MG63 (cell line): Measurements from ENCODE around the gene UQCC5. TPM values are rescaled to one million over a fixed set of nuclear protein-coding genes. Genes with fewer than 3 reads are reported as not detected.

ENCODE experiments used
- DNase-seq: peaks from one replicate; pipeline ENCODE4 v3.0.0-alpha.2; 2020
- H3K27me3 ChIP-seq: fragments of 250-450 bp; sonication (Bioruptor Pico); 2 replicates; pipeline ENCODE4 v1.5.1; 2020; ENCODE audit warnings: mild to moderate bottlenecking, moderate library complexity
- H3K36me3 ChIP-seq: fragments of 250-450 bp; sonication (Bioruptor Pico); 2 replicates; pipeline ENCODE4 v1.5.1; 2020; ENCODE audit warnings: mild to moderate bottlenecking, moderate library complexity
- H3K4me3 ChIP-seq: fragments of 250-450 bp; sonication (Bioruptor Pico); 2 replicates; pipeline ENCODE4 v1.5.1; 2020; ENCODE audit warnings: mild to moderate bottlenecking, moderate library complexity
- H3K9me3 ChIP-seq: fragments of 250-450 bp; sonication (Bioruptor Pico); 2 replicates; pipeline ENCODE4 v1.5.1; 2020; ENCODE audit warnings: mild to moderate bottlenecking, moderate library complexity
- total RNA-seq: library from RNA; depleted of rRNA; stranded (reverse); fragments of >200 nt; shearing (Covaris generic); gene quantifications from 2 replicates; pipeline ENCODE4 v1.2.3, GENCODE V29; 2014; ENCODE audit warnings: low replicate concordance; rRNA removed

UQCC5 gene
- total RNA-seq, 1 experiment from 2014 or later: 0.20 TPM

- no peaks in the 10 kb centered on the region for H3K9me3 ChIP-seq
- no peak for DNase-seq
- no peak overlapping the region for H3K4me3 ChIP-seq
- H3K27me3 ChIP-seq: no peaks in the 10 kb centered on the region
- H3K36me3 ChIP-seq: no peaks in the 10 kb centered on the region
Measured at GRCh38 chr3:52568069-52568468, 31.7 kb downstream of the UQCC5 start.

GRCh38 chr3:52570076-52570475 is 33.7 kb downstream of the UQCC5 start:
- DNase-seq: no peak
- no peaks in the 10 kb centered on the region for H3K9me3 ChIP-seq
- H3K4me3 ChIP-seq: no peak overlapping the region
- no peaks in the 10 kb centered on the region for H3K27me3 ChIP-seq
- H3K36me3 ChIP-seq: no peaks in the 10 kb centered on the region; the same call in 1 of the 2 replicates

- H3K27me3 ChIP-seq: no peaks in the 10 kb centered on the region
- no peak for DNase-seq
Measured at GRCh38 chr3:52572221-52572620, 35.8 kb downstream of the UQCC5 start.

GRCh38 chr3:52574056-52574965 is 37.9 kb downstream of the UQCC5 start:
- no peaks in the 10 kb centered on the region for H3K9me3 ChIP-seq

More at GRCh38 chr3:52572221-52572620, 35.8 kb downstream of the UQCC5 start:
- no peaks in the 10 kb centered on the region for H3K9me3 ChIP-seq
- H3K36me3 ChIP-seq: peaks cover 3% of the 10 kb centered on the region
- no peak overlapping the region for H3K4me3 ChIP-seq

More at GRCh38 chr3:52574056-52574965, 37.9 kb downstream of the UQCC5 start:
- DNase-seq: no peak
- peaks cover 6% of the 10 kb centered on the region for H3K36me3 ChIP-seq
- H3K4me3 ChIP-seq: no peak overlapping the region
- H3K27me3 ChIP-seq: no peaks in the 10 kb centered on the region

Other genes starting within 250 kb of the UQCC5 start
- 2.3 and 10.6 TPM in 2 replicates for gene GLYCTK, start 248.8 kb upstream of the UQCC5 start, total RNA-seq
- 0.49 and 1.2 TPM in 2 replicates for gene DNAH1, start 220.3 kb upstream of the UQCC5 start, total RNA-seq
- gene BAP1, start 126.6 kb upstream of the UQCC5 start, total RNA-seq: 33.8 and 41.0 TPM in 2 replicates
- gene PHF7, start 125.9 kb upstream of the UQCC5 start, total RNA-seq: 4.8 and 5.5 TPM in 2 replicates
- gene SEMA3G, start 91.5 kb upstream of the UQCC5 start, total RNA-seq: not detected in 2 replicates
- gene TNNC1, start 82.6 kb upstream of the UQCC5 start, total RNA-seq: 0.99 TPM in 1 of 2 replicates, not detected in the other
- gene NISCH, start 81.0 kb upstream of the UQCC5 start, total RNA-seq: 8.1 and 15.5 TPM in 2 replicates
- gene STAB1, start 41.3 kb upstream of the UQCC5 start, total RNA-seq: not detected in 2 replicates
- 7.2 and 21.5 TPM in 2 replicates for gene NT5DC2, start 2.7 kb upstream of the UQCC5 start, total RNA-seq
- 16.2 and 21.3 TPM in 2 replicates for gene PBRM1, start 149.3 kb downstream of the UQCC5 start, total RNA-seq
- gene GNL3, start 149.4 kb downstream of the UQCC5 start, total RNA-seq: 127 and 226 TPM in 2 replicates
- gene GLT8D1, start 169.2 kb downstream of the UQCC5 start, total RNA-seq: 43.1 and 56.1 TPM in 2 replicates
- gene SPCS1, start 169.5 kb downstream of the UQCC5 start, total RNA-seq: 63.1 and 72.5 TPM in 2 replicates
- 13.5 and 14.6 TPM in 2 replicates for gene NEK4, start 234.3 kb downstream of the UQCC5 start, total RNA-seq
- not detected in 2 replicates for gene ITIH1, start 241.0 kb downstream of the UQCC5 start, total RNA-seq